Urinary bladder (tissue), 4 donors: ENCODE data around the gene EHD4. TPM values are rescaled to one million over a fixed set of nuclear protein-coding genes. Genes with fewer than 3 reads are reported as not detected.

Experiments
- DNase-seq: peaks from one replicate; pipeline ENCODE4 v3.0.0-alpha.2; 2015; ENCODE audit errors: extremely low spot score
- H3K27ac ChIP-seq: one replicate; pipeline ENCODE4 v1.5.1; 2013; ENCODE audit warnings: low read depth, mild to moderate bottlenecking, moderate library complexity
- H3K36me3 ChIP-seq: one replicate; pipeline ENCODE4 v1.6.1; 2013; ENCODE audit warnings: mild to moderate bottlenecking, moderate library complexity; ENCODE audit not compliant: insufficient read depth
- H3K4me1 ChIP-seq: one replicate; pipeline ENCODE4 v1.6.1; 2013; ENCODE audit warnings: mild to moderate bottlenecking, moderate library complexity; ENCODE audit not compliant: insufficient read depth
- H3K4me3 ChIP-seq: one replicate; pipeline ENCODE4 v1.5.1; 2013; ENCODE audit warnings: low read depth, low read length
- WGBS: extraction: QIAGEN DNeasy Blood & Tissue Kit; methylation state at CpG from one replicate; pipeline ENCODE4 v1.1.7; 2013; 5-methylcytosine and 5-hydroxymethylcytosine counted together
- polyA plus RNA-seq: library from polyadenylated mRNA; stranded (reverse); fragments of 200-250 nt; gene quantifications from one replicate; pipeline ENCODE4 v1.2.3, GENCODE V29; 2013
- total RNA-seq: library from RNA; depleted of rRNA; stranded (reverse); fragments of >200 nt; gene quantifications from one replicate; pipeline ENCODE4 v1.2.3, GENCODE V29; 2014
- donor health status: healthy with polysubstance abuse.
- donor health status: healthy.

EHD4 gene
- total and polyA plus RNA-seq, 2 donors, result 14.4 to 17.0 TPM

DNA sequence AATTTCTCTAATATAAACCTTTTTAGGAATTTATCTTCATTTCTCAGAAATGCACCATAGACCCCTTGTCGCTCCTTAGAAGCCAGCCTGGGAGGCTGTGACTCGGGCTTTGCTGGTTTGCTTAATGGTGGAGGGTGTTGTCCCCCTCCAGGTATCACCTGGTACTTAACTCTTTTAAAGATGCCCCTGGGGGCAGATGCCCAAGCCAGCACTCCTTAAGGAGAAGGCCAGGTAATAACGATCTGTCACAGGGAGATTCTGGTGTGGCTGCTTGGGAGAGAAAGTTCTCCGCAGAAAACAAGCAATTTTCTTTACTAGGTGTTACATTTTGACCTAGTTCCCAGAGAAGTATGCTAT, 22.3 kb downstream of the EHD4 start:
- Histone ChIP-seq H3K4me1 (no peaks in the 10 kb centered on the region), H3K27ac (no peak overlapping the region), H3K36me3 (peaks cover 1% of the 10 kb centered on the region), H3K4me3 (no peak overlapping the region)
- WGBS, result 79% methylated on average over 4 of the region's 4 CpGs
- DNase-seq, result no peak

DNA sequence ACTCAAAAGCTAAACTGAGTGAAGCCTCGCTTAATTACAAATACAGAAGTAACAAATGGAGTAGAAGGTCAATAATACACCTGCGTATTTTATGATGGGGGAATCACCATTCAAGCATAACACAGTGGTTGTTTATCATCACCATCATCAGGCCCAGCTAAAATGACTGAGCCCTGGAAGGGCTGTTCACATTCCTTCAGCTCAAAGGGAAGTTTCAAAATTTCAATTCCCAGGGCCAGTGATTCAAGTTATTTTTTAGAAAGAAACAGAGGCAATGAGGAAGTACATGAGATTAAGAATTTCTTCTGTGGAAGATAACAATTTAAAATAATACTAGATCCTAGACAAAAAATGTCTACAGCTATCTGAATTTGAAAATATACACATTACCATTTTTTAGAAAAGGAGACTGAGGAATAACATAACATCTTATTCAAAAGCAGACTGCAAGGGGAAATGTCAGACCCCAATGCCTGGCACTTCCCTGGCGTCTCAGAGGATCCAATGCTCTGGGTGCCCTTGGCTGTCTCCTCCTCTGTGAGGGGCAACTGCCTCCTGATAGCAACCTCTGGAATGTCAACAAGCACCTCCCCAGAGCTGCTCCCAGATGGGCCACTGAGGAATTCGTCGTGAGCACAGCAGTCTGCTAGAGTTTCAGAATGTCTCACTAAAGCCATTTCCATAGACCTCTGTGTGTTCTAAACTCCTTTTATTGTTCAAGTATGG, 22.8 kb downstream of the EHD4 start:
- peaks cover 1% of the 10 kb centered on the region for H3K36me3 ChIP-seq
- no peak overlapping the region for H3K27ac ChIP-seq
- 87% methylated on average over 5 of the region's 5 CpGs for WGBS
- no peaks in the 10 kb centered on the region for H3K4me1 ChIP-seq
- DNase-seq, result no peak
- no peak overlapping the region for H3K4me3 ChIP-seq

DNA sequence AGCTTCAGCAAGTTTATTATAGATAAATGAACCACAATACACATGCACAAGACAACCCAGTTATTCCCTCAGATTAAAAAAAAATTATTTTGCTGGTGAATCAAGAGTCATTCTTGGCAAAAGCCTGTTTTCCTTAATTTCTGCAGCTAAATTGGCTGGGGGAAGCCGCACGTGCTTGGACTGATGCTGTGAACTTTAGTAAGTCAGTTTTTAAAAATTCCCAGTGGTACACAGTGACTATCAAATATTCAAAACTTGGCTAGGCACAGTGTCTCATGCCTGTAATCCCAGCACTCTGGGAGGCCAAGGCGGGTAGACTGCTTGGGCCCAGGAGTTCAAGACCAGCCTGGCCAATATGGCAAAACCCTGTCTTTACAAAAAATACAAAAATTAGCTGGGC, 23.9 kb downstream of the EHD4 start:
- no peak overlapping the region for H3K4me3 ChIP-seq
- DNase-seq, result no peak
- no peaks in the 10 kb centered on the region for H3K4me1 ChIP-seq
- WGBS, result 91% methylated on average over 3 of the region's 3 CpGs
- peaks cover 1% of the 10 kb centered on the region for H3K36me3 ChIP-seq
- no peak overlapping the region for H3K27ac ChIP-seq

DNA sequence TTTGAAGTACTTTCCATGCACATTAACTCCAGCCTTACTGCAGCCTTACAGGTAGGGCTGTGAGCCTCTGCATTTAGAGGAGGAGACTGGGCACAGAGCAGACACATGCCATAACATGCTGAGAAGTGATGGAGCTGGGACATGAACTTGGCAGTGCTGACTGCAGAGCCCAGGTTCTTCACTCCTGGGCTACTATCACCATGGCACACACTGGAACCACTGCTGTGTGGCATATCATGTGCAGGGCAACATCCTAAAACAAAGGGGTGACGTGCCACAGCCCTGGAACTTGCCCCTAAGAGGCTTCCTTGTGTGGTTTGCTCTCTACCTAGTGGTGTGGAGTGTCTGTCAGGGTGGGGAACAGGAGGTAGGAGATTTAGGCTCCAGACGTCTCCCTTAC, 25.4 kb downstream of the EHD4 start:
- no peak overlapping the region for H3K27ac ChIP-seq
- 90% methylated on average over 2 of the region's 2 CpGs for WGBS
- H3K4me1 ChIP-seq, result no peaks in the 10 kb centered on the region
- H3K4me3 ChIP-seq, result no peak overlapping the region
- H3K36me3 ChIP-seq, result no peaks in the 10 kb centered on the region
- DNase-seq, result no peak

DNA sequence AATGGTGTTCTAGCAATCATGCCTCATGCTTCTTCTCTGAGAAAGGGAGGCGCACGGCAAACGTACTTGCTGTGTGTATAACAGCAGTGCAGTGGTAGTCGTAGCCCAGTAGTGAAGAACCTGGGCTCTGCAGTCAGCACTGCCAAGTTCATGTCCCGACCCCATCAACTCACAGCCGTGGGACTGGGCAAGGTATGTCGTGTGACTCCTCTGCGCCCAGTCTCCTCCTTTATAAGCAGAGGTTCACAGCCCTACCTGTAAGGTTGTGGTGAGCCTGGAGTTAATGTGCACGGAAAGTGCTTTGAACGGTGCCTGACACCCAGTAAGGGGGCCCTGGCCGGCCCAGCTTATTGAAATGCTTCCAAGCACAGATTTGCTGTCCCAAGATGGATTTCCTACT, 26.6 kb downstream of the EHD4 start:
- DNase-seq, result no peak
- Histone ChIP-seq H3K36me3 (no peaks in the 10 kb centered on the region), H3K4me3 (no peak overlapping the region), H3K4me1 (no peaks in the 10 kb centered on the region), H3K27ac (no peak overlapping the region)
- WGBS, result 60% methylated on average over 11 of the region's 11 CpGs

DNA sequence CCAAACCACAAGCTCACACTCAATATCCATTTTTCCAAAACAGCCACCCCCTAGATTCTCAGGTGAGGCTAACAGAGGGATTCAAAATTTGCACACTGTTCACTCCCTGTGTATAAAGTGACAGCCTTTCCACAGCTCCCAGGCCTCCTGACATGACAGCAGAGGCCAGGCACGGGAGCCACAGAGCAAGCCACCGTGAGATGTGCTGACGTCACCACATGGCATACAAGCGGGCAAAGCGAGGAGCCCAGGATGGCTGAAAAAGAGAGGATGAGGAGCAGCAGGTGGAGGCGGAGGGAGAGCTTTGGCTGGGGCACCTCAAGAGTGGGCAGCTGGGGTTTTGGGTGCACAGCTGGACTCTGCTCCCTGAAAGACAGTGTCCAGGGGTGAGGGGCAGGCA, 27.1 kb downstream of the EHD4 start:
- H3K4me1 ChIP-seq, result no peaks in the 10 kb centered on the region
- no peak overlapping the region for H3K4me3 ChIP-seq
- 98% methylated on average over 6 of the region's 6 CpGs for WGBS
- DNase-seq, result no peak
- no peaks in the 10 kb centered on the region for H3K36me3 ChIP-seq
- H3K27ac ChIP-seq, result no peak overlapping the region

DNA sequence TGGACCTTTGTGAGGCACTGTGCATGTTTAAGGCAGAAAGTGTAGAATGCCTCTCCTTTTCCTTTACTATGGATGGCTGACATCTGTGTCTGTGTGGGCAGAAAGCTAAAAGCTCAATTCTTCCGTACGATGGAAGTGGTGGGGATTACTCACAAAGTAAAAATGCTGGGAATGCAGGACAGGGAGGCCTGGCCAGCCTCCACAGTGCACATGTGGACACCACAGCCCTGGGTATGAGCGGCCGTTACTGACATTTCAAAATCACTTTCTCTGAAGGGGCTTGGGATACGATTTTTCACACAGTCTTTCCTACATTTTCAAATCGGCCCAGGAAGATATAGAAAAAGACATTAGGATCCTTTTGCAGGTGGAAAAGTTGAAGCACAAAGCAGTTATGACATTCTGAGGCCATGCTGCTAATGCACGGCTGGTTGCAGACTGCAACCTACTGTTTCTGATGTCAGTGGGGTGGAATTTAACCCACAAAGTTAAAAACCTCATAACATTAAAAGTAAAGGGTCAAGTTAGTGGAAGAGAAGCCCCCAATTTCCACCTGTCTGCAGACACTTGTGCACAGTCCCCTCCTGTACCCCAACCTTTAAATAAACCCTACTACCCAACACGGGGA, 27.9 kb downstream of the EHD4 start:
- no peak overlapping the region for H3K27ac ChIP-seq
- H3K36me3 ChIP-seq, result no peaks in the 10 kb centered on the region
- no peak for DNase-seq
- no peak overlapping the region for H3K4me3 ChIP-seq
- no peaks in the 10 kb centered on the region for H3K4me1 ChIP-seq
- WGBS, result 29% methylated on average over 8 of the region's 8 CpGs

DNA sequence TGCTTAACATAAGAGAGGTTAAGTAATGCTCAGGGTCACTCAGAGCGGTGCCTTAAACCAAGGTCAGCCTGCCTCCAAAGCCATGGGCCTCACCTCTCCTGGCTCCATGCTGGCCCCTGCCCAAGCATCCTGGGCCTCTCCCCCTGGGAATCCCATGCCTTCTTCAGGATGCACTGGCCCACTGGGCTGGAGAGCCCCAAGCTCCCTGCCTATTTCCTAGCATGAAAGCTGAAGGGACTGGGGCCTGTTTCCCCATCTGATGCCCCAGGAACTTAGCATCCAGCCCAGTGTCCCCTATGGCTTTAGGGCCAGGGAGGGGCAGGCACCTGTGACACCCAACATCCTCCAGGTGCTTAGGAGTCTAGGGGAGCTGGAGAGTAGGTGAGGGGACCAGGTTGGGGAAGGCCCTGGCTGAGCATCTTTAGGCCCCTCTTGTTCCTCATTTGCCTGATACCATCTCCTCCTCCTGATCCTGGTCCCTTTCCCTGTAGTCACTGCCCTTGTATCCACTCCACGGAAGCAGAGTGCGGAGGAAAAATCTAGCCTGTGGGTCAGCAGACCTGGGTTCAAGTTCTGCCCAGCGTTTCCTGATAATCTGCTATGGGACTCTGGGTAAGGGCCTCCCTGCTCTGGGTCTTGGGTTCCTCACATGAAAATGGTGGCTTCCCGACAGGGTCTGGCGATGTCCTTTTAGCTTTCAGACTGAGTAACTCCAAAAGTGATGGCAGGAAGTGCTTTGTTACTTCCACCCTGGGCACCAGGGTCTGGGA, 28.6 kb downstream of the EHD4 start:
- WGBS, result 88% methylated on average over 6 of the region's 6 CpGs
- H3K4me3 ChIP-seq, result no peak overlapping the region
- no peak overlapping the region for H3K27ac ChIP-seq
- H3K36me3 ChIP-seq, result no peaks in the 10 kb centered on the region
- no peak for DNase-seq
- H3K4me1 ChIP-seq, result no peaks in the 10 kb centered on the region

DNA sequence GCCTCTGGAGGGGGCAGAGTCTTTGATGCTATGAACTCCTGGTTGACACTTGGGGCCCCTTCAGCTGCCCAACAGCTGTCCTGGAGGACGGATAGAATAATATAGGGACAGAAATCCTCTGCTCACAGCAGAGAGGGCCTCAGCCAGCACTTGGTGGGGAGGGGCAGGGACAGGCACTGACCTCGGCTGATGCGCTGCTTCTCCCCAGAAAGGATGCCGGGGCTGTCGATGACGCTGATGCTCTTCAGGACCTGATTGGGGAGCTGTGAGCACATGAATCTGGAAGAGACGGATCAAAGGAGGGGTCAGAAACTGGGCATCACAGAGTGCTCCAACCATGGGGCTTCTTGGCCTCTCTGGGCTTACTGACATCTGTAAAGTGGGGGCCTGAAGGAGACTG, 29.5 kb downstream of the EHD4 start:
- Histone ChIP-seq H3K4me1 (no peaks in the 10 kb centered on the region), H3K27ac (no peak overlapping the region), H3K4me3 (no peak overlapping the region), H3K36me3 (no peaks in the 10 kb centered on the region)
- WGBS, result 81% methylated on average over 7 of the region's 7 CpGs
- no peak for DNase-seq

DNA sequence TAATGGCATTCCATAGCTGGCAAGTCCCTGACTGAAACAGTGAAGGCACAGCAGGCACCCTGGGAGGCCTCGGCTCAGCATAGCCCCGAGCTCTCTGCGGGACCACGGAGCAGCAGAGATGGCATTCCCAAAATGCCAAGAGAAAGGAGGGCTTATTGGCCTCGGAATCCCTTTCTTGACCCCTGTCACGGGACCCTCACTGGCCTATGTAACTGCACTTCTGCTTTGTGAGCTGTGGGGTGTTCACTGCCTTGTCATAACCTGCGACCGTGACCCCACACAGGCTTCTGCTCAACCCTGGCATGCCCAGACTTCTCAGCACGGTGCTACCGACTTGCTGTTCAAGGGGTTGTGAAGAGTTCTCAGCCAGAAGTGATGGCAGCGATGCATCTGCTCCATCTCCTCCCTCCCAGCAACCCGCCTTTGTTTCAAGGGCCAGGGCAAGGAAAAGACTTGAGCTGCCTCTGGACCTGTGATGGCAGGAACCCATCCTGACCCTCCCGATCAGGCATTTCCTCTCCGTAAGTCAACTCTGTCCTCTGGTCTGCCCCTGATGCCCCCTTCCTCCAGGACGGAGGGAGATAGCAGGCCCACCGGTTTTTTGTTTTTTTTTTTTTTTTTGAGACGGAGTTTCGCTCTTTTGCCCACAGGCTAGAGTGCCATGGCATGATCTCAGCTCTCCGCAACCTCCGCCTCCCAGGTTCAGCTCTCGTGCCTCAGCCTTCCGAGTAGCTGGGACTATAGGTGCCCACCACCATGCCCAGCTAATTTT, 30.5 kb downstream of the EHD4 start:
- Histone ChIP-seq H3K36me3 (no peaks in the 10 kb centered on the region), H3K4me3 (no peak overlapping the region), H3K4me1 (no peaks in the 10 kb centered on the region), H3K27ac (no peak overlapping the region)
- 88% methylated on average over 22 of the region's 22 CpGs for WGBS
- no peak for DNase-seq

DNA sequence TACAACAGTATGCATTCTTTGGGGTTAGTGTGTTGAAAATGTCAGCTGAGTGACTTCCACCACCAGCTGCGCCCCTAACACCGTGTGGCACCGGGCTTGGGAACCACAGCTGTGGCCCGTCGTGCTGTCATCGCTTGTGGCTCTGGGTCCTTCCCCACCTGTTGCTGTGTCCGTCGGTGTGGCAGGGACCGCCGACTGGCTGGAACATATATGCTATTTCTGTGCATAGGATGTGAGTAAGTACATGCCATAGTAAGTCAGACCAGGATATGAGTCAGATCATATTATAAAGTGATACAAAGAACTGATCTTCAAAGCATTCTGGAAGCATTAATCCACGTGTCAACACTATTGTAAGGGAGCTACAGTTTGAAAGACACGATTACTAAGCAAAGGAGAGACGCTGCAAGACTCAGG, 31.9 kb downstream of the EHD4 start:
- Histone ChIP-seq H3K27ac (no peak overlapping the region), H3K4me3 (no peak overlapping the region), H3K4me1 (no peaks in the 10 kb centered on the region), H3K36me3 (no peaks in the 10 kb centered on the region)
- no peak for DNase-seq
- whole genome bisulfite sequencing, result 73% methylated on average over 13 of the region's 13 CpGs

DNA sequence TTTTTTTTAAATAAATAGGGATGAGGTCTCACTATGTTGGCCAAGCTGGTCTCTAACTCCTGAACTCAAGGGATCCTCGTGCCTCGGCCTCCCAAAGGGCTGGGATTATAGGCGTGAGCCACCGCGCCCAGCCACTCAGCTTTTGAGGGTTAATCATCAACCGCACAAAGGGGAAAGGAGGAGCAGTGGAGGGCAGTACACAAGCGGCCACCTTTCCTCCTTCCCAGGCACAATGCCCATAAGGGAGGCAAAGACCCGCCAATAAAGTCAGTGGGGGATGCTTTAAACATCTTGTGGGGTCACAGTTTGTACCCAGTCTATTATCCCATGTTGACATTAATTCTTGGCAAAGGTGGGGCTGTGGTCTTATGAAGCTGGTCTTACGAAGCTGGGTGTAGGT, 32.4 kb downstream of the EHD4 start:
- H3K4me1 ChIP-seq, result no peaks in the 10 kb centered on the region
- no peak overlapping the region for H3K4me3 ChIP-seq
- WGBS, result 91% methylated on average over 9 of the region's 9 CpGs
- H3K27ac ChIP-seq, result no peak overlapping the region
- no peak for DNase-seq
- H3K36me3 ChIP-seq, result no peaks in the 10 kb centered on the region

DNA sequence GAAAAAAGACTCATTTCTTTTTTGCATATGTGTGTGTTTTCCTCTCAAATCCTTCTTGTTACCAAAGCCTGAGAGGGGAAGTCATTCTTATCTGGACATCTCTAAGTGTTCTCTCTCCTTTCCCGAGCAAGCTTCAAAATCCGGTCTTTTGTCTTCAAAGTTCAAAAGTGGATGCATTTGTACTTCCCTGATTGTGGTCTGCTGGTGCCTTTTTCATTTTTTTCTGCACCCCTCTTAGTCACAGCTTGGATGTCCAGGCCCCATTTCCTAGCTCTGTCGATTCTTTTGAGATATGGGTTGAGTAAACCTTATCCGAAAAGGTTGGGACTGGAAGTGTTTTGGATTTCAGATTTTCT, 34.8 kb downstream of the EHD4 start:
- whole genome bisulfite sequencing, result 64% methylated on average over 4 of the region's 4 CpGs
- H3K27ac ChIP-seq, result no peak overlapping the region

More for the DNA sequence above, 34.8 kb downstream of the EHD4 start:
- Histone ChIP-seq H3K4me1 (no peaks in the 10 kb centered on the region), H3K4me3 (no peak overlapping the region), H3K36me3 (no peaks in the 10 kb centered on the region)
- DNase-seq, result no peak
